A673 (cell line): ENCODE measurements around the gene LRCH1. TPM values are rescaled to one million over a fixed set of nuclear protein-coding genes. Genes with fewer than 3 reads are reported as not detected.
A peak's percentile ranks its signal among the peaks of the same experiment; 100 is the strongest.

Source experiments
- BruUV-seq: library from RNA; stranded (reverse); fragments of 400-500 nt; replicated peaks from 2 replicates; lab custom pipeline; 2021; lab: Mats Ljungman, UMichigan
- CTCF ChIA-PET: fragments of 300-600 bp; sonication (Branson Sonifier 250); formaldehyde crosslinking; loops from one replicate; lab custom pipeline; 2022; ENCODE audit warnings: antibody characterized with exemption; lab: Charles Lee
- POLR2A ChIA-PET: fragments of 300-600 bp; sonication (Branson Sonifier 250); formaldehyde crosslinking; loops from one replicate; lab custom pipeline; 2022; ENCODE audit warnings: antibody characterized with exemption; ENCODE audit not compliant: low non-redundant PET; lab: Charles Lee
- DNase-seq: peaks from one replicate; pipeline ENCODE4 v3.0.0-alpha.2; 2015; ENCODE audit warnings: low spot score
- H3K27ac ChIP-seq: fragments of 200-600 bp; sonication (generic); 2 replicates; pipeline ENCODE4 v1.5.1; 2016; ENCODE audit warnings: mixed run types, low read depth, mild to moderate bottlenecking, mixed read lengths, antibody characterized with exemption, low read length; ENCODE audit not compliant: poor library complexity, severe bottlenecking
- H3K27me3 ChIP-seq: fragments of 200-600 bp; sonication (generic); replicated peaks from 2 replicates; pipeline ENCODE4 v1.6.1; 2017; ENCODE audit warnings: mixed run types, low read depth, mild to moderate bottlenecking, mixed read lengths, antibody characterized with exemption, low read length; ENCODE audit not compliant: insufficient read depth, poor library complexity
- H3K36me3 ChIP-seq: fragments of 200-600 bp; sonication (generic); 2 replicates; pipeline ENCODE4 v1.6.1; 2016; ENCODE audit warnings: mixed run types, mild to moderate bottlenecking, mixed read lengths, antibody characterized with exemption, low read length; ENCODE audit not compliant: insufficient read depth, poor library complexity, severe bottlenecking
- H3K4me1 ChIP-seq: fragments of 200-600 bp; sonication (generic); 2 replicates; pipeline ENCODE4 v1.6.1; 2017; ENCODE audit warnings: mixed run types, mild to moderate bottlenecking, mixed read lengths, antibody characterized with exemption, low read length; ENCODE audit not compliant: insufficient read depth, poor library complexity, severe bottlenecking
- H3K4me3 ChIP-seq: fragments of 200-600 bp; sonication (generic); 2 replicates; pipeline ENCODE4 v1.5.1; 2016; ENCODE audit warnings: low read depth, mixed run types, mild to moderate bottlenecking, mixed read lengths, low read length; ENCODE audit not compliant: poor library complexity, severe bottlenecking
- H3K9me3 ChIP-seq: fragments of 200-600 bp; sonication (generic); 2 replicates; pipeline ENCODE4 v1.6.1; 2016; ENCODE audit warnings: mixed run types, low read depth, mild to moderate bottlenecking, mixed read lengths, antibody characterized with exemption, low read length; ENCODE audit not compliant: poor library complexity, severe bottlenecking
- EZH2 ChIP-seq: fragments of 200-600 bp; sonication (generic); IDR thresholded peaks from 2 replicates; pipeline ENCODE4 v1.6.1; 2017; ENCODE audit warnings: borderline replicate concordance, low read depth, mild to moderate bottlenecking, mixed read lengths, antibody characterized with exemption, low read length; ENCODE audit not compliant: poor library complexity, severe bottlenecking
- intact Hi-C: fragments of 100-400 bp; cut with micrococcal nuclease; formaldehyde crosslinking; loops from one replicate; pipeline ENCODE4 v1.10.0; 2022; ENCODE audit not compliant: unreplicated experiment
- total RNA-seq: library from RNA; stranded (reverse); gene quantifications from 2 replicates; pipeline ENCODE4 v1.2.3, GENCODE V29; 2021
- TF ChIP-seq, protein P1 (sequence below): fragments of 300-800, 200-600 bp; sonication (generic); conservative IDR thresholded peaks from 2 replicates; pipeline ENCODE4 v1.5.1; 2017; ENCODE audit warnings: low read depth, mild to moderate bottlenecking, antibody characterized with exemption, low read length, moderate library complexity, mixed read lengths

The LRCH1 gene
- total RNA-seq, 1 experiment from 2014 or later, result 25.3 TPM

DNA sequence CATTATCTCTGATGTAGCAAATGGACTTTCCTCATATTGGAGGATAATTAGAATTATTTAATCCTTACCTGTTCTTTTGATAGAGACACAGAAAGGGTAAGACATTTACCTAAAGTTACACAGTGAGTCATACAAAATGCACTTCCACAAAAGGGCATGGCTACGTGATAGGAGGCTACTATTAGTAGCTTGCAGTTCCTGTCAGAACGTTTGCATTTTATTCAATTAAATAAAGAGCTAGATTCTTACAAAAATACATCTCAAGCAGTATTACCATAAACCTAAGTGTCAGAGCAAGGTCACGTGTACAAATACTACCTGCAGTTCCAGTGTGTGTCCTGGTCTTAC, 123.4 kb downstream of the LRCH1 start:
- TF ChIP-seq, protein P1, sequence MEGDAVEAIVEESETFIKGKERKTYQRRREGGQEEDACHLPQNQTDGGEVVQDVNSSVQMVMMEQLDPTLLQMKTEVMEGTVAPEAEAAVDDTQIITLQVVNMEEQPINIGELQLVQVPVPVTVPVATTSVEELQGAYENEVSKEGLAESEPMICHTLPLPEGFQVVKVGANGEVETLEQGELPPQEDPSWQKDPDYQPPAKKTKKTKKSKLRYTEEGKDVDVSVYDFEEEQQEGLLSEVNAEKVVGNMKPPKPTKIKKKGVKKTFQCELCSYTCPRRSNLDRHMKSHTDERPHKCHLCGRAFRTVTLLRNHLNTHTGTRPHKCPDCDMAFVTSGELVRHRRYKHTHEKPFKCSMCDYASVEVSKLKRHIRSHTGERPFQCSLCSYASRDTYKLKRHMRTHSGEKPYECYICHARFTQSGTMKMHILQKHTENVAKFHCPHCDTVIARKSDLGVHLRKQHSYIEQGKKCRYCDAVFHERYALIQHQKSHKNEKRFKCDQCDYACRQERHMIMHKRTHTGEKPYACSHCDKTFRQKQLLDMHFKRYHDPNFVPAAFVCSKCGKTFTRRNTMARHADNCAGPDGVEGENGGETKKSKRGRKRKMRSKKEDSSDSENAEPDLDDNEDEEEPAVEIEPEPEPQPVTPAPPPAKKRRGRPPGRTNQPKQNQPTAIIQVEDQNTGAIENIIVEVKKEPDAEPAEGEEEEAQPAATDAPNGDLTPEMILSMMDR, result no peak
- no peak for TF ChIP-seq EZH2
- intact Hi-C loops, result no loop called here
- ChIA-PET CTCF (interaction anchor here (0.6 kb wide), 1 partner anchor 17 kb away, joined by 8 read pairs; no protein-coding TSS in a partner anchor), POLR2A (no interaction called here)
- no peak overlapping the region for H3K4me3 ChIP-seq
- no TSS peak for BruUV-seq
- H3K27ac ChIP-seq, result no peak overlapping the region
- H3K4me1 ChIP-seq, result peaks cover 54% of the 10 kb centered on the region
- no peaks in the 10 kb centered on the region for H3K36me3 ChIP-seq
- H3K27me3 ChIP-seq, result no peaks in the 10 kb centered on the region
- DNase-seq, result no peak
- no peaks in the 10 kb centered on the region for H3K9me3 ChIP-seq

DNA sequence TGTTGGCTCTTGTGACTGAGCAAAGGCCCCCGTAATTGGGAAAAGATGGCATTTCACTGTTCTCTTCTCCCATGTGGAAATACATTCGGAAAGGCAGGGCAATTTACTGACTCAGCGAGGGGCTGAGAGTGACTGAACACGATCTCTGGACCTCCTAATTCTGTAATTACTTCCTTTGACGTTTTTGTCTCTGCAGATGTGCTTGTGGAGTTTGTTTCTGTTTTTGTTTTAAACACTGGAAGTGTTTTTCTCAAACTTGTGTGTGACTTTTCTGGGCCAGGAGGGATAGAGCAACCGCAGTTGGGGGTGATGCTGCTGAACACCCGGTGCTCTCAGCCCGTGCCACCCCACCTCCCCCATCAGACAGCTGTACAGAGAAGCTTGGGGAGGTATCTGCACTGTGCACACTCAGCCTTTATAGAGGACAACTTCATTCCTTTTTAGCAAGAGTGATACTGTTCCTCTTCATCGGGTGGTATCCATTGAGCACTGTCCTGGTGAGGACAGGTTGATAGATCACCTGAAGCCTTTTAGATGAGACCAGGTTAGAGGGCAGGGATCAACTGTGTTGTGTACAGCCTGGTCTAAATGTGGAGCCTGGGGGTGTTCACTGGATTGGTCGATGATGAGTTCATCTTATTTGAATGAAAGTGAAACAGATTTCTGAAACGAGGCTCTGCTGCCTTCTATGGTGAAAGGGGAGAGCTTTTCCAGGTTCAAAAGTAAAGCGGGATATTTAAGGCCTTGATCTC, 126.6 kb downstream of the LRCH1 start:
- Histone ChIP-seq H3K36me3 (no peaks in the 10 kb centered on the region), H3K4me1 (peaks cover 86% of the 10 kb centered on the region), H3K27ac (peak overlapping the region; percentile 95), H3K27me3 (no peaks in the 10 kb centered on the region), H3K4me3 (peak overlapping the region; percentile 40), H3K9me3 (no peaks in the 10 kb centered on the region)
- intact Hi-C loops, result no loop called here
- POLR2A ChIA-PET, result no interaction called here
- CTCF ChIA-PET, result interaction anchor here (0.7 to 1.0 kb wide), 2 partner anchors 25 to 128 kb away, joined by 4 to 5 read pairs; no protein-coding TSS in a partner anchor
- TF ChIP-seq EZH2, result no peak
- TF ChIP-seq, protein P1, result no peak; the same call in 1 of the 2 replicates
- peak; percentile 94 for DNase-seq
- TSS peak; percentile 63 for BruUV-seq

DNA sequence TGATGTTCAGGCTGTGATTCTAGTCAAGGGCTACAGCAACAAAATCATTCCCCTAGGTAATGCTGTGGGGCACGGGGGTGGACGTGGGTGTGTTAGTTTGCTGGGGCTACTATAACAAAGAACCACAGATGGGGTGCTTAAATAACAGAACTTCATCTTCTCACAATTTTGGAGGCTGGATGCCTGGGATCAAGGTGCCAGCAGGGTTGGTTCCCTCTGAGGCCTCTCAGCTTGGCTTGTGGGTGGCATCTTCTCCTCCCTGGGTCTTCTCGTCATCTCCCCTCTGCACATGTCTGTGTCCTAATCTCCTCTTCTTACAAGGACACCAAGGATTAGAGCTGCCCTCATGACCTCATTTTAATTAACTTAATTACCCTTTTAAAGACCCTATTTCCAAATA, 129.0 kb downstream of the LRCH1 start:
- ChIA-PET CTCF (no interaction called here), POLR2A (no interaction called here)
- DNase-seq, result no peak
- H3K27me3 ChIP-seq, result no peaks in the 10 kb centered on the region
- H3K27ac ChIP-seq, result peak overlapping the region; percentile 18
- H3K4me3 ChIP-seq, result no peak overlapping the region
- H3K36me3 ChIP-seq, result no peaks in the 10 kb centered on the region
- TF ChIP-seq, protein P1, result no peak
- TF ChIP-seq EZH2, result no peak
- no peaks in the 10 kb centered on the region for H3K9me3 ChIP-seq
- intact Hi-C loops, result no loop called here
- BruUV-seq, result no TSS peak
- H3K4me1 ChIP-seq, result peaks cover 95% of the 10 kb centered on the region
